Ectodermal cell (in vitro differentiated cells): ENCODE measurements around the gene CACFD1.

ENCODE experiments used
- H3K27ac ChIP-seq: 2 replicates; pipeline ENCODE4 v1.7.0; 2013; ENCODE audit warnings: mild to moderate bottlenecking, low read depth, low read length; ENCODE audit not compliant: insufficient read depth, poor library complexity, severe bottlenecking
- H3K27me3 ChIP-seq: 2 replicates; pipeline ENCODE4 v1.7.0; 2013; ENCODE audit warnings: mild to moderate bottlenecking, low read length; ENCODE audit not compliant: insufficient read depth, control insufficient read depth, poor library complexity, severe bottlenecking
- H3K36me3 ChIP-seq: one replicate; pipeline ENCODE4 v1.7.0; 2013; ENCODE audit warnings: low read length; ENCODE audit not compliant: control insufficient read depth, insufficient read depth
- H3K4me1 ChIP-seq: one replicate; pipeline ENCODE4 v1.7.0; 2013; ENCODE audit warnings: low read length; ENCODE audit not compliant: control insufficient read depth, insufficient read depth
- H3K4me3 ChIP-seq: 2 replicates; pipeline ENCODE4 v1.7.0; 2013; ENCODE audit warnings: low read depth, low read length, control low read depth; ENCODE audit not compliant: insufficient read depth
- H3K9me3 ChIP-seq: 2 replicates; pipeline ENCODE4 v1.7.0; 2013; ENCODE audit warnings: mild to moderate bottlenecking, low read length, moderate library complexity; ENCODE audit not compliant: control insufficient read depth
- WGBS, 2 experiments: methylation state at CpG; one replicate each; pipeline ENCODE4 v1.1.7; 2013; ENCODE audit warnings: missing lambda C conversion rate in 2 of 2; 5-methylcytosine and 5-hydroxymethylcytosine counted together

CACFD1 gene

GRCh38 chr9:133490865-133491655 lies 31.3 kb downstream of the CACFD1 start:
- no peak overlapping the region for H3K4me3 ChIP-seq
- H3K27me3 ChIP-seq, result no peaks in the 10 kb centered on the region
- no peaks in the 10 kb centered on the region for H3K9me3 ChIP-seq
- no peak overlapping the region for H3K27ac ChIP-seq
- H3K4me1 ChIP-seq, result no peaks in the 10 kb centered on the region
- 88 to 90% methylated on average over 12 of the region's 12 CpGs for WGBS, 2 experiments
- no peaks in the 10 kb centered on the region for H3K36me3 ChIP-seq

- no peak overlapping the region for H3K4me3 ChIP-seq
- H3K27ac ChIP-seq, result no peak overlapping the region
- no peaks in the 10 kb centered on the region for H3K36me3 ChIP-seq
- H3K27me3 ChIP-seq, result no peaks in the 10 kb centered on the region
- WGBS, 2 experiments, result 95 to 96% methylated on average over 8 of the region's 8 CpGs
- H3K4me1 ChIP-seq, result no peaks in the 10 kb centered on the region
- no peaks in the 10 kb centered on the region for H3K9me3 ChIP-seq
Measured at GRCh38 chr9:133491656-133491925, 31.8 kb downstream of the CACFD1 start.

GRCh38 chr9:133492061-133493021 lies 32.6 kb downstream of the CACFD1 start:
- H3K4me3 ChIP-seq, result no peak overlapping the region

GRCh38 chr9:133493428-133493827 lies 33.6 kb downstream of the CACFD1 start:
- H3K9me3 ChIP-seq, result no peaks in the 10 kb centered on the region
- no peaks in the 10 kb centered on the region for H3K4me1 ChIP-seq
- H3K27ac ChIP-seq, result no peak overlapping the region
- WGBS, 2 experiments, result 87 to 90% methylated on average over 11 of the region's 11 CpGs
- no peak overlapping the region for H3K4me3 ChIP-seq
- no peaks in the 10 kb centered on the region for H3K36me3 ChIP-seq
- no peaks in the 10 kb centered on the region for H3K27me3 ChIP-seq

More at GRCh38 chr9:133492061-133493021, 32.6 kb downstream of the CACFD1 start:
- H3K27me3 ChIP-seq, result no peaks in the 10 kb centered on the region
- no peaks in the 10 kb centered on the region for H3K36me3 ChIP-seq
- 92% methylated on average over 33 of the region's 33 CpGs for WGBS, 2 experiments
- no peaks in the 10 kb centered on the region for H3K9me3 ChIP-seq
- no peak overlapping the region for H3K27ac ChIP-seq
- no peaks in the 10 kb centered on the region for H3K4me1 ChIP-seq

GRCh38 chr9:133493845-133494540 lies 34.2 kb downstream of the CACFD1 start:
- H3K4me3 ChIP-seq, result no peak overlapping the region
- H3K4me1 ChIP-seq, result peaks cover 4% of the 10 kb centered on the region
- 93% methylated on average over 23 of the region's 23 CpGs for WGBS, 2 experiments
- H3K36me3 ChIP-seq, result no peaks in the 10 kb centered on the region
- no peaks in the 10 kb centered on the region for H3K27me3 ChIP-seq
- no peak overlapping the region for H3K27ac ChIP-seq
- no peaks in the 10 kb centered on the region for H3K9me3 ChIP-seq

GRCh38 chr9:133494636-133495326 lies 35.0 kb downstream of the CACFD1 start:
- H3K27ac ChIP-seq, result no peak overlapping the region
- H3K9me3 ChIP-seq, result no peaks in the 10 kb centered on the region
- 90 to 93% methylated on average over 24 of the region's 24 CpGs for WGBS, 2 experiments
- H3K4me3 ChIP-seq, result no peak overlapping the region
- no peaks in the 10 kb centered on the region for H3K36me3 ChIP-seq
- H3K4me1 ChIP-seq, result peaks cover 11% of the 10 kb centered on the region
- H3K27me3 ChIP-seq, result no peaks in the 10 kb centered on the region

- WGBS, 2 experiments, result 90 to 91% methylated on average over 24 of the region's 24 CpGs
- no peak overlapping the region for H3K4me3 ChIP-seq
- H3K27ac ChIP-seq, result no peak overlapping the region
Measured at GRCh38 chr9:133495327-133496293, 35.8 kb downstream of the CACFD1 start.

GRCh38 chr9:133496861-133497842 lies 37.4 kb downstream of the CACFD1 start:
- Histone ChIP-seq H3K4me1 (peaks cover 11% of the 10 kb centered on the region), H3K36me3 (no peaks in the 10 kb centered on the region), H3K9me3 (no peaks in the 10 kb centered on the region), H3K27ac (no peak overlapping the region), H3K27me3 (no peaks in the 10 kb centered on the region), H3K4me3 (no peak overlapping the region)
- WGBS, 2 experiments, result 89 to 91% methylated on average over 35 of the region's 35 CpGs

More at GRCh38 chr9:133495327-133496293, 35.8 kb downstream of the CACFD1 start:
- H3K36me3 ChIP-seq, result no peaks in the 10 kb centered on the region
- H3K27me3 ChIP-seq, result no peaks in the 10 kb centered on the region
- peaks cover 11% of the 10 kb centered on the region for H3K4me1 ChIP-seq
- H3K9me3 ChIP-seq, result no peaks in the 10 kb centered on the region
